Cardiac fibroblast (primary cell): Measurements from ENCODE around the gene NCAM1.
A peak's percentile ranks its signal among the peaks of the same experiment; 100 is the strongest.

Experiments
- DNase-seq, 2 donors: peaks; one replicate each; pipeline versions ENCODE4 v3.0.0 to v3.0.0-alpha.2; 2010; ENCODE audit warnings: low read depth in 2 of 2
- H3K4me3 ChIP-seq, 2 donors: replicated peaks in 1 of 2; 1 replicate in 1 of 2; 2 replicates in 1 of 2; pipeline ENCODE4 v1.5.1; 2011; ENCODE audit warnings: low read depth in 2 of 2, low read length in 2 of 2, mild to moderate bottlenecking in 2 of 2, moderate library complexity in 1 of 2
- CTCF ChIP-seq: IDR thresholded peaks from one replicate; pipeline ENCODE4 v1.5.1; 2011; ENCODE audit warnings: low read depth, mild to moderate bottlenecking, low read length, inconsistent platforms

Gene NCAM1

GRCh38 chr11:113305440-113306336 lies 344.5 kb downstream of the NCAM1 start:
- H3K4me3 ChIP-seq = no peak overlapping the region
- TF ChIP-seq CTCF = peak; percentile 98
- peak; percentile 63 to 72 for DNase-seq

- no peak for DNase-seq
These were observed 347.4 kb downstream of the NCAM1 start for GRCh38 chr11:113308601-113309000.

GRCh38 chr11:113311536-113311935 lies 350.3 kb downstream of the NCAM1 start:
- peak in 1 of 2 donors; percentile 16 for DNase-seq
- no peak for TF ChIP-seq CTCF
- H3K4me3 ChIP-seq = no peak overlapping the region

More at GRCh38 chr11:113308601-113309000, 347.4 kb downstream of the NCAM1 start:
- no peak overlapping the region for H3K4me3 ChIP-seq
- TF ChIP-seq CTCF = no peak

- H3K4me3 ChIP-seq = no peak overlapping the region
- no peak for DNase-seq
- TF ChIP-seq CTCF = no peak
These were observed 352.4 kb downstream of the NCAM1 start for GRCh38 chr11:113313601-113314000.

GRCh38 chr11:113314065-113314388 lies 352.8 kb downstream of the NCAM1 start:
- DNase-seq = no peak
- TF ChIP-seq CTCF = no peak
- peak overlapping the region; percentile 27 to 84 for H3K4me3 ChIP-seq

- TF ChIP-seq CTCF = no peak
- DNase-seq = peak; percentile 91 to 93
These were observed 353.4 kb downstream of the NCAM1 start, which contains the start of gene TTC12 for GRCh38 chr11:113314389-113315301. TSS of gene TTC12 (plus strand) at chr11:113314583. CDS start at chr11:113316258, 1,675 bp downstream.

More at GRCh38 chr11:113314389-113315301, 353.4 kb downstream of the NCAM1 start, which contains the start of gene TTC12:
- peak within 1 kb of the TSS; percentile 70 to 84 for H3K4me3 ChIP-seq
